Activated T-cell treated with anti-CD3 and anti-CD28 coated beads, Interleukin-2, amount 50 U/mL, for 4 hours (primary cell): ENCODE measurements around the gene SLC15A2. TPM values are rescaled to one million over a fixed set of nuclear protein-coding genes. Genes with fewer than 3 reads are reported as not detected.

Experiments used
- ATAC-seq, 2 donors: fragments of 200-7000 bp; cut with Tn5 transposase; one replicate each; pipeline ENCODE4 v1.10.0; 2021
- DNase-seq: peaks from one replicate; pipeline ENCODE4 v3.0.0-alpha.2; 2020
- H3K27me3 Mint-ChIP-seq: one replicate; pipeline ENCODE4 v1.8.0; 2021; ENCODE audit warnings: low read depth, mixed read lengths
- H3K36me3 Mint-ChIP-seq: one replicate; pipeline ENCODE4 v1.8.0; 2022; ENCODE audit warnings: mixed read lengths; ENCODE audit not compliant: insufficient read depth
- H3K4me1 Mint-ChIP-seq: one replicate; pipeline ENCODE4 v1.8.0; 2021; ENCODE audit warnings: low read depth, mixed read lengths
- H3K4me3 Mint-ChIP-seq: one replicate; pipeline ENCODE4 v1.8.0; 2021; ENCODE audit warnings: mild to moderate bottlenecking, moderate library complexity, mixed read lengths
- H3K9me3 Mint-ChIP-seq: one replicate; pipeline ENCODE4 v1.8.0; 2021; ENCODE audit warnings: mixed read lengths
- total RNA-seq, 3 donors: library from RNA; stranded (reverse); gene quantifications; one replicate each; pipeline ENCODE4 v1.2.1, GENCODE V29; 2021

Gene SLC15A2
- total RNA-seq, 3 donors from 2014 or later = 0.45 to 0.92 (median 0.66) TPM

DNA sequence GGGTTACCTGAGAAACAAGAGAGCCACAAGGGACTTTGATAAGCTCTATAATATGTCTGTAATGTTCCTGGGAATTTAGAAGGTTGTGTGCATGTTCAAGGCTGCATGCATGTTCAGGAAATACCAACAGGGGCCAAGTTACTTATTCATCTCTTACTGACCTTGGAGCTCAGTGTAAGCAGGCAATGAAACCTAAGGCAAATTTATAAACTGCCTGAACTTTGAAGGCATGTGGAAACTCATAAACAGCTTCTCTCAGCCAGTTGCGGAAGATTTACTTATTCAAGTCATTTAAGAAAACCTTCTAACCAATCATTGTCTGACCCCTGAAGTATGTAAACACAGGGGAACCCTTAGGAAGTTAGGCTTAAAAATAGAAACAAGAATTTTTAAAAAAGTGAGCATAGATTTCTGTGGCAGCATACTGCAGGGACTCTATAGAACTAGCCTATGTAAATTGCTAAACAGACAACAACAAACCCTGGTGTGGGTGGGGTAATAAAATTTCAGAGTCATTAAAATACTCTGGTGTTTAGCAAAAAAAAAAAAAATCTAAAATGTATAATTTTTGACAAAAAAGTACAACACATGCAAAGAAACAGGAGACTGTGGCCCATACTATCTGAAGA lies 57.2 kb downstream of the SLC15A2 start:
- DNase-seq (no peak), ATAC-seq (no peak)
- H3K4me1 Mint-ChIP-seq = no peaks in the 10 kb centered on the region
- H3K4me3 Mint-ChIP-seq = no peak overlapping the region
- H3K9me3 Mint-ChIP-seq = peaks cover 8% of the 10 kb centered on the region
- H3K36me3 Mint-ChIP-seq = peaks cover 5% of the 10 kb centered on the region
- H3K27me3 Mint-ChIP-seq = peaks cover 1% of the 10 kb centered on the region

GRCh38 chr3:121956363-121956762 lies 62.2 kb downstream of the SLC15A2 start:
- ATAC-seq = no peak
- H3K4me1 Mint-ChIP-seq = no peaks in the 10 kb centered on the region
- H3K27me3 Mint-ChIP-seq = no peaks in the 10 kb centered on the region

DNA sequence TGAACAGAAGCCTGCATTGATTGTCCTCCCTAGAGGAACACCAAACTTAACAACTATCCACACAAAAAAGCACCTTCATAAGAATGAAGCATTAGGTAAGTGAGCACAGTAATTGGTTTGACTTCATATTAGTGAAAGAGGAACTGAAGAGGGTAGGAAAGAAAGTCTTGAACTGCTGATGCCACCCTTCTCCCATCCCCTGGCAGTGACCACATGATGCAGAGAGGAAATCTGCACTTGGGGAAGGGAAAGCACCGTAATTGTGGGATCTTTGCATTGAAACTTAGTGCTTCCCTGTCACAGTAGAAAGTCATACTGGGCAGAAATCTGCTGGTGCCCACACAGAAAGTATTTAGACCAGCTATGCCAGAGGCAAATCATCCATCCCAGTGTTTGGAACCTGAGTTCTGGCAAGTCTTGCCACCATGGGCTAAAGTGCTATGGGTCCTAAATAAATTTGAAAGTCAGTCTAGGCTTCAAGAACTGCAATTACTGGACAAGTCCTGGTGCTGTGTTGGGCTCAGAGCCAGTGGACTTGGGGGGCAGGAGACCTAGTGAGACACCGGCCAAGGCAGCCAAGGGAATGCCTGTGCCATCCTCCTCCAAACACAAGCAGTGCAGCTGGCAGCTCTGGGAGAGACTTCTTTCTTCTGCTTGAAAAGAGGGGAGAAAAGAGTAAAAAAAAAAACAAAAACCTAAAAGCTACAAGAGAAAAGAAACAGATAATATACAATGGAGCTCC lies 63.6 kb downstream of the SLC15A2 start:
- no peaks in the 10 kb centered on the region for H3K9me3 Mint-ChIP-seq
- DNase-seq = no peak
- H3K4me3 Mint-ChIP-seq = no peak overlapping the region
- H3K4me1 Mint-ChIP-seq = no peaks in the 10 kb centered on the region
- no peaks in the 10 kb centered on the region for H3K36me3 Mint-ChIP-seq
- H3K27me3 Mint-ChIP-seq = peaks cover 3% of the 10 kb centered on the region
- no peak for ATAC-seq

More at GRCh38 chr3:121956363-121956762, 62.2 kb downstream of the SLC15A2 start:
- no peak overlapping the region for H3K4me3 Mint-ChIP-seq
- peaks cover 2% of the 10 kb centered on the region for H3K36me3 Mint-ChIP-seq
- no peak for DNase-seq
- peaks cover 8% of the 10 kb centered on the region for H3K9me3 Mint-ChIP-seq

- H3K4me3 Mint-ChIP-seq = no peak overlapping the region
- no peak for DNase-seq
Observed at GRCh38 chr3:121958801-121959200, 64.6 kb downstream of the SLC15A2 start.

DNA sequence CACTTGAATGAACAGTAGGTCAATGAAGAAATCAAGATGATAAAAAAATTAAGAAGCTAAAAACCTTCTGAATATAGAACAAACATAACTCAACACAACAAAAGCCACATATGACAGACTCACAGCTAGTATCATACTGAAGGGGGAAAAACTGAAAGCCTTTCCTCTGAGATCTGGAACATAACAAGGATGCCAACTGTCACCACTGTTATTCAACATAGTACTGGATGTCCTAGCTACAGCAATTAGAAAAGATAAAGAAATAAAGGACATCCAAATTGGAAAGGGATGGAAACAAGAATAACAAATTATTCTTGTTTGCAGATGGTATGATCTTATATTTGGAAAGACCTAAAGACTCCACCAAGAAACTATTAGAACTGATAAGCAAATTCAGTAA lies 67.1 kb downstream of the SLC15A2 start:
- H3K27me3 Mint-ChIP-seq = peaks cover 4% of the 10 kb centered on the region
- H3K36me3 Mint-ChIP-seq = no peaks in the 10 kb centered on the region
- H3K4me3 Mint-ChIP-seq = no peak overlapping the region
- no peak for DNase-seq
- no peak for ATAC-seq
- no peaks in the 10 kb centered on the region for H3K4me1 Mint-ChIP-seq
- no peaks in the 10 kb centered on the region for H3K9me3 Mint-ChIP-seq

More at GRCh38 chr3:121958801-121959200, 64.6 kb downstream of the SLC15A2 start:
- no peak for ATAC-seq
- Mint-ChIP-seq H3K36me3 (no peaks in the 10 kb centered on the region), H3K9me3 (no peaks in the 10 kb centered on the region), H3K4me1 (no peaks in the 10 kb centered on the region), H3K27me3 (peaks cover 3% of the 10 kb centered on the region)

GRCh38 chr3:121962443-121962842 lies 68.2 kb downstream of the SLC15A2 start:
- ATAC-seq = no peak
- Mint-ChIP-seq H3K4me1 (no peaks in the 10 kb centered on the region), H3K4me3 (no peak overlapping the region)

DNA sequence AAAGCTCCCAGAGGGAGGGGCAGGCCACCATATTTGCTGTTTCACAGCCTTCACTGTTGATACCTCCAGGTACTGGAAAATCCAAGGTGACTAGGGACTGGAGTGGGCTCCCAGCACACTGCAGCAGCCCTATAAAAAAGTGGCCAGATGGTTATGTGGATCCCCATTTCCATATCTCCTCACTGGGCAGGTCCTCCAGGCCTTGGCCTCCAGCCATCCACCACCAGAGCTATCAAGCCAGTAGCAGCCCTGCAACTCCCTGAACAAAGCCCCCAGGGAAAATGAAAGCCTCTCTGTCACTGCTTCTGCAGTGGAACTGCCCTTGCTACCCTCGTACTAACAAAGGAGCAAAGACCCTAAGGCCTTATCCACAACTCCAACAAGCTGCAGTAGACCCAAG lies 69.4 kb downstream of the SLC15A2 start:
- Mint-ChIP-seq H3K9me3 (no peaks in the 10 kb centered on the region), H3K36me3 (no peaks in the 10 kb centered on the region), H3K4me3 (no peak overlapping the region), H3K4me1 (no peaks in the 10 kb centered on the region), H3K27me3 (peaks cover 4% of the 10 kb centered on the region)
- DNase-seq (no peak), ATAC-seq (no peak)

More at GRCh38 chr3:121962443-121962842, 68.2 kb downstream of the SLC15A2 start:
- Mint-ChIP-seq H3K27me3 (peaks cover 4% of the 10 kb centered on the region), H3K9me3 (no peaks in the 10 kb centered on the region), H3K36me3 (no peaks in the 10 kb centered on the region)
- no peak for DNase-seq

GRCh38 chr3:121969631-121970030 lies 75.4 kb downstream of the SLC15A2 start:
- Mint-ChIP-seq H3K27me3 (peaks cover 2% of the 10 kb centered on the region), H3K36me3 (no peaks in the 10 kb centered on the region), H3K4me1 (no peaks in the 10 kb centered on the region), H3K9me3 (peaks cover 2% of the 10 kb centered on the region), H3K4me3 (no peak overlapping the region)
- ATAC-seq (no peak), DNase-seq (no peak)

- no peaks in the 10 kb centered on the region for H3K4me1 Mint-ChIP-seq
- DNase-seq = no peak
- no peaks in the 10 kb centered on the region for H3K36me3 Mint-ChIP-seq
- no peak for ATAC-seq
- peaks cover 2% of the 10 kb centered on the region for H3K27me3 Mint-ChIP-seq
- peaks cover 6% of the 10 kb centered on the region for H3K9me3 Mint-ChIP-seq
- no peak overlapping the region for H3K4me3 Mint-ChIP-seq
Observed at GRCh38 chr3:121970047-121970446, 75.8 kb downstream of the SLC15A2 start.

DNA sequence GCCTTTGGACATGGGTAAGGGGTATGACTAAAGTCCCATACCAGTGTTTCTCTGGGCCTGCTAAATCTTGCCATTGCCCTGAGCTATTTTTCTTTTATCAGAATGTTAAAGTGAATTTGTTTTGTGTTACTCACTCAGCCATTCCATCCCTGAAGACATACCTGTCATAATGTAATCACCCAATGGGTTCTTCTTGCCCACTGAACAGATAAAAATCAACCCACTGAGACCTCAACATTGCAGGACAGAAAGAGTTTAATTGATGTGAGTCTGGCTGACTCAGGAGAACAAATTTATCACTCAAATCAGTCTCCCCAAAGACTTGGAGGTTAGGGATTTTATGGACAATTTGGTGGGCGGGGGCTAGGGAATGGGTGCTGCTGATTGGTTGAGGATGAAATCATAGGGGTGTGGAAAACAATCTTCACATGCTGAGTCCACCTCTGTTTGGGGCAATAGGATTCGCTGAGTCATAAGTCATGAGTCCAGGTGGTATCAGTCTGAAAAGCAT lies 80.5 kb downstream of the SLC15A2 start:
- ATAC-seq (no peak), DNase-seq (no peak)
- Mint-ChIP-seq H3K9me3 (peaks cover 14% of the 10 kb centered on the region), H3K27me3 (no peaks in the 10 kb centered on the region), H3K4me3 (no peak overlapping the region), H3K36me3 (no peaks in the 10 kb centered on the region), H3K4me1 (no peaks in the 10 kb centered on the region)

DNA sequence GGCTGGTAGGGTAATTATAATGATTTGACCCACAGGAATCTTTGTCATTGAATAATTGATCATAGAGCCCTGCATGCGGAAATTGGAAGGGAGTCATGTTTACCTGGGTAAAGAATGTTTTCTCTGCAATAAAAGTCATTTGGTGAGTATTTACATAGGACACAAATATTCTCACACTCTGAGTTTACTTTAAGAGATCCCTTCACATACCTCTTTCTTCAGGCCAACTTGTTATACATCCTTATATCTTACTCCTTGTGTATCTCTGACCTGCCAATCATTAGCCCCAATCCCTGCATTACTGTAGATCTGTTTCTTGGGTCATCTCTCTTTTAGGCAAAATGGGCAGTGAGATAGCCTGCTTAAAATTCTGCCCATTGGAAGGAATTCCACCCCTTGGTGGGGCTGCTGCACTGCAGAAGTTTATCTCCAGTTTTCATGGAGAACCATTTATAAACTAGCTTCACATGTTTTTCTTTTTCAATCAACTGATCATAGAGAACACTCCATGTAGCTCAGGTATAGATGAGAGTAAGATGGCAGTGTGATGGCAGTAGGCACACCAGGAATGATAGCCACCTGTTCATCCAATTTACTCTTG lies 81.6 kb downstream of the SLC15A2 start:
- peaks cover 14% of the 10 kb centered on the region for H3K9me3 Mint-ChIP-seq
- no peak overlapping the region for H3K4me3 Mint-ChIP-seq
- no peaks in the 10 kb centered on the region for H3K36me3 Mint-ChIP-seq
- H3K4me1 Mint-ChIP-seq = no peaks in the 10 kb centered on the region
- no peaks in the 10 kb centered on the region for H3K27me3 Mint-ChIP-seq
- ATAC-seq (no peak), DNase-seq (no peak)

GRCh38 chr3:121976727-121977126 lies 82.5 kb downstream of the SLC15A2 start:
- H3K4me1 Mint-ChIP-seq = no peaks in the 10 kb centered on the region
- no peak for DNase-seq
- H3K4me3 Mint-ChIP-seq = no peak overlapping the region
- H3K27me3 Mint-ChIP-seq = no peaks in the 10 kb centered on the region
- no peak for ATAC-seq
- peaks cover 14% of the 10 kb centered on the region for H3K9me3 Mint-ChIP-seq
- no peaks in the 10 kb centered on the region for H3K36me3 Mint-ChIP-seq

DNA sequence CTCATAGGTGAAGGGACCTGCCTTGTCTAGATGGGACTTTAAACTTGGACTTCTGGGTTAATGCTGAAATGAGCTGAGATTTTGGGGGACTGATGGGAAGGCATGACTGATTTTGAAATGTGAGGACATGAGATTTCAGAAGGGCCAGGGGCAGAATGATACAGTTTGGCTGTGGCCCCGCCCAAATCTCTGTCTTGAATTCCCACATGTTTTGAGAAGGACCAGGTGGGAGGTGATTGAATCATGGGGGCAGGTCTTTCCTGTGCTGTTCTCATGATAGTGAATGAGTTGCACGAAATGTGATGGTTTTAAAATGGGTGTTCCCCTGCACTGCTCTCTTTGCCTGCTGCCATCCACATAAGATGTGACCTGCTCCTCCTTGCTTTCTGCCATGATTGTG lies 85.0 kb downstream of the SLC15A2 start:
- H3K9me3 Mint-ChIP-seq = peaks cover 26% of the 10 kb centered on the region
- ATAC-seq (no peak), DNase-seq (no peak)
- H3K4me1 Mint-ChIP-seq = no peaks in the 10 kb centered on the region
- no peaks in the 10 kb centered on the region for H3K27me3 Mint-ChIP-seq
- no peak overlapping the region for H3K4me3 Mint-ChIP-seq
- no peaks in the 10 kb centered on the region for H3K36me3 Mint-ChIP-seq

GRCh38 chr3:121979734-121980449 lies 85.7 kb downstream of the SLC15A2 start:
- Mint-ChIP-seq H3K36me3 (no peaks in the 10 kb centered on the region), H3K9me3 (peaks cover 27% of the 10 kb centered on the region), H3K4me1 (no peaks in the 10 kb centered on the region), H3K4me3 (no peak overlapping the region), H3K27me3 (no peaks in the 10 kb centered on the region)
- ATAC-seq (no peak), DNase-seq (no peak)
